GM20000 (cell line): Measurements from ENCODE around the gene TSPAN7.

Source experiments
- DNase-seq: peaks from one replicate; pipeline ENCODE4 v3.0.0; 2012; ENCODE audit warnings: low spot score
- CTCF ChIP-seq: IDR thresholded peaks from 2 replicates; pipeline ENCODE4 v1.5.1; 2012; ENCODE audit warnings: mild to moderate bottlenecking, control low read depth; ENCODE audit errors: extremely low read depth, missing control alignments

TSPAN7 gene

GRCh38 chrX:38654302-38654701 is 93.0 kb downstream of the TSPAN7 start:
- TF ChIP-seq CTCF = no peak
- no peak for DNase-seq

GRCh38 chrX:38656350-38656915 is 95.1 kb downstream of the TSPAN7 start:
- no peak for DNase-seq
- TF ChIP-seq CTCF = no peak

GRCh38 chrX:38657562-38657961 is 96.2 kb downstream of the TSPAN7 start:
- TF ChIP-seq CTCF = no peak
- no peak for DNase-seq

GRCh38 chrX:38660395-38661102 is 99.2 kb downstream of the TSPAN7 start:
- DNase-seq = no peak
- no peak for TF ChIP-seq CTCF

GRCh38 chrX:38661103-38661441 is 99.7 kb downstream of the TSPAN7 start:
- no peak for TF ChIP-seq CTCF
- no peak for DNase-seq

- TF ChIP-seq CTCF = no peak
- DNase-seq = no peak
Measured at GRCh38 chrX:38661561-38661960, 100.2 kb downstream of the TSPAN7 start.

- no peak for DNase-seq
- no peak for TF ChIP-seq CTCF
Measured at GRCh38 chrX:38662640-38663039, 101.3 kb downstream of the TSPAN7 start.
